ENCODE results near the gene ARHGEF7. TPM values are rescaled to one million over a fixed set of nuclear protein-coding genes. Genes with fewer than 3 reads are reported as not detected.

The ARHGEF7 gene
- total and polyA plus RNA-seq, 2 experiments from 2014 or later: 30.1 to 46.8 TPM

DNA sequence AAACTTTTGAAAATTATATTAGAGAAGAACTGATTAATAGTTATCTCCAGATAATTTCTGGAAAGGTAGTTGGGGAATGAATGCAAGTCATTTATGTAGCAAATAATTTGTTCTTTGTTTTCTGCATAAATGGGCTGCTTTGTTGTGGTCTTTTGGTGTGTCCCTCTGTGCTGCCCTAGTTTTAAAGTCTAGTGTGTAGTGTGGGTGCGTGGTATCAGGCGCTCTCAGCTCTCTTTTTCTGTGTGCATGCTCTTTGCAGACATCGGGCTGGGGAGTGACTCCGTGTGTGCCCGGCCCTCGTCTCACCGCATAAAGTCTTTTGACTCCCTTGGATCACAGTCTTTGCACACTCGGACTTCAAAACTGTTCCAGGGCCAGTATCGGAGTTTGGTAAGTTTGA, 94.5 kb downstream of the ARHGEF7 start:
- H3K36me3 ChIP-seq (replicated peaks; ENCODE audit: insufficient read depth, low read depth): no peaks in the 10 kb centered on the region
- DNase-seq (ENCODE audit: low spot score): no peak
- no peaks in the 10 kb centered on the region for H3K27me3 ChIP-seq
- no peak overlapping the region for H2AFZ ChIP-seq
- peaks cover 27% of the 10 kb centered on the region for H3K4me1 ChIP-seq (ENCODE audit: insufficient read depth)
- H4K20me1 ChIP-seq (ENCODE audit: insufficient read depth, poor library complexity, severe bottlenecking): peaks cover 58% of the 10 kb centered on the region
- TF ChIP-seq EZH2phosphoT487 (IDR thresholded peaks at IDR 0.05; ENCODE audit: low read depth, severe bottlenecking, unreplicated experiment) (no peak), EZH2 (IDR thresholded peaks at IDR 0.05; ENCODE audit: borderline replicate concordance) (no peak)
- TF ChIP-seq, protein P1, sequence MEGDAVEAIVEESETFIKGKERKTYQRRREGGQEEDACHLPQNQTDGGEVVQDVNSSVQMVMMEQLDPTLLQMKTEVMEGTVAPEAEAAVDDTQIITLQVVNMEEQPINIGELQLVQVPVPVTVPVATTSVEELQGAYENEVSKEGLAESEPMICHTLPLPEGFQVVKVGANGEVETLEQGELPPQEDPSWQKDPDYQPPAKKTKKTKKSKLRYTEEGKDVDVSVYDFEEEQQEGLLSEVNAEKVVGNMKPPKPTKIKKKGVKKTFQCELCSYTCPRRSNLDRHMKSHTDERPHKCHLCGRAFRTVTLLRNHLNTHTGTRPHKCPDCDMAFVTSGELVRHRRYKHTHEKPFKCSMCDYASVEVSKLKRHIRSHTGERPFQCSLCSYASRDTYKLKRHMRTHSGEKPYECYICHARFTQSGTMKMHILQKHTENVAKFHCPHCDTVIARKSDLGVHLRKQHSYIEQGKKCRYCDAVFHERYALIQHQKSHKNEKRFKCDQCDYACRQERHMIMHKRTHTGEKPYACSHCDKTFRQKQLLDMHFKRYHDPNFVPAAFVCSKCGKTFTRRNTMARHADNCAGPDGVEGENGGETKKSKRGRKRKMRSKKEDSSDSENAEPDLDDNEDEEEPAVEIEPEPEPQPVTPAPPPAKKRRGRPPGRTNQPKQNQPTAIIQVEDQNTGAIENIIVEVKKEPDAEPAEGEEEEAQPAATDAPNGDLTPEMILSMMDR (IDR thresholded peaks at IDR 0.05; ENCODE audit: poor library complexity): no peak
- peak overlapping the region; percentile 41 for H3K27ac ChIP-seq
- no peaks in the 10 kb centered on the region for H3K9me3 ChIP-seq (ENCODE audit: low read depth)
- WGBS (ENCODE audit: low lambda C conversion rate, missing lambda C conversion rate): 97% methylated on average over 9 of the region's 9 CpGs
- no peaks in the 10 kb centered on the region for H3K9me2 ChIP-seq (replicated peaks; ENCODE audit: insufficient read depth)
- H3K4me2 ChIP-seq: no peak overlapping the region
- peaks cover 93% of the 10 kb centered on the region for H3K79me2 ChIP-seq
- H3K4me3 ChIP-seq: no peak overlapping the region

DNA sequence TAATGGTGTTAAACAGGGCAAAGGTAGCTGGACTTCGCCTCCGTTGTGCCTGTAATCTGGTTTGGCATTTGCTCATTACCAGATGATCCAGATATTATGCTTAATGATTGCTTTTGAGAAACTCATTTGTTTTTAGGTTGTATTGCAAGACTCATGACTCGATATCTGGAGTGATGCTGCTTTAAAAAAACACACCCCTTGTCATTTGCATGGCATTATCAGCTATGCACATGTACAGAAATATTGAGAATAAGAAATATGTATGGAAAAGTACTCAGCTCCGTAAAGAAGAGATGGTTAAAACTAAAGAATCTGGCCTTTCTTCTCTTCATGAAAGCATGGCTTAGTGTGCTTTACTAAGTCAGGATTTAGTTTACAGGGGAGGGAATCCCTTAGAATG, 95.0 kb downstream of the ARHGEF7 start:
- H3K36me3 ChIP-seq (replicated peaks; ENCODE audit: insufficient read depth, low read depth): no peaks in the 10 kb centered on the region
- H2AFZ ChIP-seq: no peak overlapping the region
- H3K4me2 ChIP-seq: peak overlapping the region; percentile 56
- no peak overlapping the region for H3K4me3 ChIP-seq
- WGBS (ENCODE audit: low lambda C conversion rate, missing lambda C conversion rate): 81% methylated on average over 4 of the region's 4 CpGs
- no peak for DNase-seq (ENCODE audit: low spot score)
- H3K27me3 ChIP-seq: no peaks in the 10 kb centered on the region
- H3K27ac ChIP-seq: peak overlapping the region; percentile 41
- peaks cover 26% of the 10 kb centered on the region for H3K4me1 ChIP-seq (ENCODE audit: insufficient read depth)
- peaks cover 96% of the 10 kb centered on the region for H3K79me2 ChIP-seq
- no peaks in the 10 kb centered on the region for H3K9me3 ChIP-seq (ENCODE audit: low read depth)
- peaks cover 61% of the 10 kb centered on the region for H4K20me1 ChIP-seq (ENCODE audit: insufficient read depth, poor library complexity, severe bottlenecking)
- no peaks in the 10 kb centered on the region for H3K9me2 ChIP-seq (replicated peaks; ENCODE audit: insufficient read depth)
- TF ChIP-seq EZH2 (IDR thresholded peaks at IDR 0.05; ENCODE audit: borderline replicate concordance): no peak
- TF ChIP-seq, protein P1 (IDR thresholded peaks at IDR 0.05; ENCODE audit: poor library complexity): no peak
- TF ChIP-seq EZH2phosphoT487 (IDR thresholded peaks at IDR 0.05; ENCODE audit: low read depth, severe bottlenecking, unreplicated experiment): no peak

- DNase-seq (ENCODE audit: low spot score): peak; percentile 51
Observed at GRCh38 chr13:111210544-111211469, 95.7 kb downstream of the ARHGEF7 start.

More at GRCh38 chr13:111210544-111211469, 95.7 kb downstream of the ARHGEF7 start:
- peak overlapping the region; percentile 57 for H3K4me2 ChIP-seq
- H3K36me3 ChIP-seq (replicated peaks; ENCODE audit: insufficient read depth, low read depth): no peaks in the 10 kb centered on the region
- H3K79me2 ChIP-seq: peaks cover 96% of the 10 kb centered on the region
- no peak overlapping the region for H3K4me3 ChIP-seq
- TF ChIP-seq EZH2phosphoT487 (IDR thresholded peaks at IDR 0.05; ENCODE audit: low read depth, severe bottlenecking, unreplicated experiment): no peak
- TF ChIP-seq EZH2 (IDR thresholded peaks at IDR 0.05; ENCODE audit: borderline replicate concordance): no peak
- TF ChIP-seq, protein P1 (IDR thresholded peaks at IDR 0.05; ENCODE audit: poor library complexity): no peak
- H3K4me1 ChIP-seq (ENCODE audit: insufficient read depth): peaks cover 26% of the 10 kb centered on the region
- H3K27ac ChIP-seq: peak overlapping the region; percentile 41
- no peaks in the 10 kb centered on the region for H3K9me2 ChIP-seq (replicated peaks; ENCODE audit: insufficient read depth)
- no peaks in the 10 kb centered on the region for H3K9me3 ChIP-seq (ENCODE audit: low read depth)
- no peaks in the 10 kb centered on the region for H3K27me3 ChIP-seq
- 55% methylated on average over 15 of the region's 15 CpGs for WGBS (ENCODE audit: low lambda C conversion rate, missing lambda C conversion rate)
- no peak overlapping the region for H2AFZ ChIP-seq
- peaks cover 62% of the 10 kb centered on the region for H4K20me1 ChIP-seq (ENCODE audit: insufficient read depth, poor library complexity, severe bottlenecking)
